ENCODE data around the gene DLST.

The DLST gene

DNA sequence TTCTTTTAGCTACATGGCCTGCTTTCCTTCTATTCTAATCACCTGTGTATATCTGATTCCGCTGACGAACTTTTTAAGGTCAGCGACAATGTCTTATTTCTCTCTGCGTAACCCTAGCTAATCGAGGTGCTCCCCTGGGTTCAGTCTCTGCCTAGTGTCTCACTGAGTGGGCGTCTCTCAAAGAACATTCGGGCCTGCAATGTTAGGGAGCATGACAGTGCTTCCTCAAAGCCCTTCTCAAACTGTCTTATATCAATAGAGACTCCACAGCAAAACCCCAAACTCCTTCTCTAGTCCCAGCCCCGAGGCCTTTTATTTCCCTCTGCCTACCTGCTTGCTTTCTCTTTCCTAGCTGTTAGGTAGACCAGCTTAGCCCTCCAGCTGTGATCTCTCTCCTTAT, 55.0 kb downstream of the DLST start:
- Mint-ChIP-seq H3K27ac (peak overlapping the region; percentile 3), H3K27me3 (peaks cover 4% of the 10 kb centered on the region), H3K9me3 (peaks cover 9% of the 10 kb centered on the region), H3K36me3 (ENCODE audit: low read depth) (no peaks in the 10 kb centered on the region), H3K4me1 (ENCODE audit: low read depth) (peaks cover 81% of the 10 kb centered on the region), H3K4me3 (no peak overlapping the region)
- intact Hi-C loops (cut with micrococcal nuclease) = no loop called here

DNA sequence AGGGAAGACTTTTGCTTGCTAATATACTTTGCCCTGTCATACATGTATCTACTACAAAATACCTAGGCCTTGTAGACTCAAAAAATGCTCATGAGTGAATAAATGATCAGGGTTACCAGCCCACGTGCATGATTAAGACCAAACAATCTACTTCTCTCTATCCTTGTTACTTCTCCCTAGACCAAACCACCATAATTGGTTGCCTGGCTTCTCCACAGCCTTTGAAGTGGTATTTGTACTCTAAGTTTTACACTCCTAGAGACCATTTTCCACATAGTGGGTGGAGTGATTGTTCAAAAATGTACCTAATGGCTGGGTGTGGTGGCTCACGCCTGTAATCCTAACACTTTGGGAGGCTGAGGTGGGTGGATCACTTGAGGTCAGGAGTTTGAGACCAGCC, 55.5 kb downstream of the DLST start:
- intact Hi-C loops (cut with micrococcal nuclease) = no loop called here
- no peak overlapping the region for H3K27ac Mint-ChIP-seq
- H3K4me3 Mint-ChIP-seq = no peak overlapping the region
- peaks cover 4% of the 10 kb centered on the region for H3K27me3 Mint-ChIP-seq
- peaks cover 84% of the 10 kb centered on the region for H3K4me1 Mint-ChIP-seq (ENCODE audit: low read depth)
- no peaks in the 10 kb centered on the region for H3K36me3 Mint-ChIP-seq (ENCODE audit: low read depth)
- peaks cover 9% of the 10 kb centered on the region for H3K9me3 Mint-ChIP-seq

DNA sequence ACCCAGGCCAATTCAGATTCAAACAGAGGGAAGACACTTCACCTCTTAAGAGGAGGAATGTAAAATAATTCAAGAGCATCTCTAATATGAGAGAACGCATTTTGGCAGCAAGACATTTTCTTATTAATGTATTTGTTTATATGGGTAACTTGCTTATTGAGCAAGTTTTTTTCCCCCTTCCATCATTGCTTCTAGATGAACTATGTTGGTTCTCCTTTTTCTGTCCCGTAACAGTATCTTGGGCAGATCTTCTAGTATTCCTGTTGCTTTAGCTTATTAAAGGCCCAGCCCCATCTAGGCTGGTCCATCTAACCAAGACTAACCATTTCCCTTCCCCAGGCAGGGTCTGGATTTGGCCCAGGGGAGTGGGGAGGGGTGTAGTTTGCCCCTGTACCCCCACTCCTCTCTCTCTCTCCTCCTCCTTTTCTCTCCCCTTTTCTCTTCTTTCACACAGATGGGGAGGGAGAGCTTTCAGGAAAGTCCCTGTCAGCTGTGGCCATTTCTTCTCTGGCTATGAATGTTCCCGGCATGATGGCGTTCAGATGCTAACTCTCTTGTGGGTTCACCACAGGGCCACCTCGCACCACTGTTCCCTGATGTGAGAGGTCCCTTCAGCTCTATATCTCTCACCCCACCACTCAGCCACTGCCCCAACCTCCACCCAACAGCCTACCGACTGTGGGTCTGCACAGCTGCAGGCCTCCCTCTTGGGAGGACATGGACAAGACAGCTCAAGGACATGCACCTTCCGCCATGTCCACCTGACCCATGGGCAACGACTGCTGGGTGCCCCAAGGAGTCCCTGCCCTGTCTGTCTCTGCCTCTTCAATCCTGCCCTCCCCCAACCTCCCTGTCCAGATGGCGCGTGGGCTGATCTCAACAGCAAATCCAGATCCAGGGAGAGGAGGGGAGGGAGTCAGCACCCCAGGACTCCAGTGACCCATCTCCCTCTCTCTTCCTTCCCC, 57.1 kb downstream of the DLST start:
- H3K9me3 Mint-ChIP-seq = peaks cover 9% of the 10 kb centered on the region
- no peaks in the 10 kb centered on the region for H3K36me3 Mint-ChIP-seq (ENCODE audit: low read depth)
- H3K27me3 Mint-ChIP-seq = no peaks in the 10 kb centered on the region
- peak overlapping the region; percentile 98 for H3K27ac Mint-ChIP-seq
- intact Hi-C loops (cut with micrococcal nuclease) = no loop called here
- no peak overlapping the region for H3K4me3 Mint-ChIP-seq
- H3K4me1 Mint-ChIP-seq (ENCODE audit: low read depth) = peaks cover 85% of the 10 kb centered on the region

DNA sequence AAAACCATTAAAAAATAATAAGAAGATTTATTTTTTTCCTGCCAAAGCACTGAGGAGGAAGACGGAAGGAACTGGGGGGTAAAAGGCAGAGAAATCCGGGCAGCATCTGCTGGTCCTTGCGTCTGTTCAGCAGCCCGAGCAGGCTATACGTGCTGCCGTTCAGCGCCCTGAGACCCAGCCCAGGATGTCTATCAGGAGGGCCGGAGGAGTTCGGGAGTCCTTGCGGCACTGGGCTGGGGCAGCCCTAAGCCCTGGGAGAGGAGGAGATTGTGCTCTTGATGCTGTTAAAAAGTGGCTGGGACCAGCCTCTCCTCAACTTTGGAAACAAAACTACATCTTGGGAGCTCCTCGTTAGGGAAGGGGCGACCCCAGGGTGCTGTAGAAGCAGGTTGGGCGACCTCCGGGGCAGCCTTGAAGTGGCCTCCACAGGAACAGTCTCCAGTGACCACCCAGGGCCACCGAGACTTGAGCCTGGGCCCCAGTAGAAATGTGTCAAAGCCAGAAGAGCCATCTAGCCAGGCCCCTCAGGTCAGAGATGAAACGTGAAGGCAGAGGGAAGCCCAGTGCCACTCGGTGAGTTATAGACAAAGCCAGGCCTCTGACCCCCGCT, 59.3 kb downstream of the DLST start:
- peaks cover 69% of the 10 kb centered on the region for H3K4me1 Mint-ChIP-seq (ENCODE audit: low read depth)
- H3K27ac Mint-ChIP-seq = peak overlapping the region; percentile 98
- H3K9me3 Mint-ChIP-seq = peaks cover 9% of the 10 kb centered on the region
- no peaks in the 10 kb centered on the region for H3K27me3 Mint-ChIP-seq
- H3K4me3 Mint-ChIP-seq = no peak overlapping the region
- no peaks in the 10 kb centered on the region for H3K36me3 Mint-ChIP-seq (ENCODE audit: low read depth)
- intact Hi-C loops (cut with micrococcal nuclease) = no loop called here

DNA sequence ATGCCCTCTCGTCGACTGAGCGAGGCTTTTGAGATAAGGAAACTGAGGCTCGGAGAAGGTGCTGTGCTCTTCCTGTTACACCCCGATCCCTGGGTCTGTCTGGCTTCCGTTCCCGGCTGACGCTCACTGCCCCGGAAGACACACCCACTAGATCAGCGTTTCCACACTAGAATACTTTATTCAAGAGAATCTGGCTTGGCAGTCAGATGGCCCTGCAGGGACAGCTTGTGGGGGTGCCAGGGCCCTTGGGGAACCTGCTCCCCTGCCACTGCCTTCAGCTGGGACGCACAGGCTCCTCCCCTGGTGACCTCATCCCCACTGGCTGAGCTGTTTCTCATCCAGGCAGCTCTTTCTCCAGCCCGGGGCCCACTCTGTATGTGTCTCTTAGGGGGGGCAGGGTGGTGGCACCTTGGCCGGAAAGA, 60.0 kb downstream of the DLST start:
- Mint-ChIP-seq H3K4me3 (peak overlapping the region; percentile 68), H3K27me3 (peaks cover 2% of the 10 kb centered on the region), H3K4me1 (ENCODE audit: low read depth) (peaks cover 70% of the 10 kb centered on the region), H3K36me3 (ENCODE audit: low read depth) (no peaks in the 10 kb centered on the region), H3K27ac (peak overlapping the region; percentile 98), H3K9me3 (peaks cover 9% of the 10 kb centered on the region)
- intact Hi-C loops (cut with micrococcal nuclease) = no loop called here

DNA sequence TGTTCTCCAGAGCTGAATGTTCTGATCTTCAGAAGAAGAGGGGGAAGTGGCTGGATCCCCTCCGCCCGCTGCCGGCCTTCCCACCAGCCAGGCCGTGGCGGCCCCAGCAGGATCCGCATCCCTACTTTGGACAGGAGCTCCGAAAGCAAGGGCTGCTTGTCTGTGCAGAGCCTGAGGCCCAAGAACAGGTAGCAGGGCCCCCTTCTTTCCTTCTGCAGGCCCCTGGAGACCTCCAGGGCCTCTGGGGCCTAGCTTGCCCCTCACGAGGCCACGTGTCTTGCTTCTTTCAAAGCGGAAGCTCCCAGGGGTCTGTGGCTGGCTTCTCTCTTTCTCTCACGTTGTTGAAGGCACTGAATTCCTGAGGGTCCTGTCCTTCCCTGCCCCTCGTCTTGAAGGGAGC, 60.5 kb downstream of the DLST start:
- peaks cover 67% of the 10 kb centered on the region for H3K4me1 Mint-ChIP-seq (ENCODE audit: low read depth)
- peaks cover 9% of the 10 kb centered on the region for H3K9me3 Mint-ChIP-seq
- H3K27me3 Mint-ChIP-seq = peaks cover 2% of the 10 kb centered on the region
- H3K4me3 Mint-ChIP-seq = peak overlapping the region; percentile 68
- intact Hi-C loops (cut with micrococcal nuclease) = no loop called here
- H3K36me3 Mint-ChIP-seq (ENCODE audit: low read depth) = no peaks in the 10 kb centered on the region
- H3K27ac Mint-ChIP-seq = peak overlapping the region; percentile 98

DNA sequence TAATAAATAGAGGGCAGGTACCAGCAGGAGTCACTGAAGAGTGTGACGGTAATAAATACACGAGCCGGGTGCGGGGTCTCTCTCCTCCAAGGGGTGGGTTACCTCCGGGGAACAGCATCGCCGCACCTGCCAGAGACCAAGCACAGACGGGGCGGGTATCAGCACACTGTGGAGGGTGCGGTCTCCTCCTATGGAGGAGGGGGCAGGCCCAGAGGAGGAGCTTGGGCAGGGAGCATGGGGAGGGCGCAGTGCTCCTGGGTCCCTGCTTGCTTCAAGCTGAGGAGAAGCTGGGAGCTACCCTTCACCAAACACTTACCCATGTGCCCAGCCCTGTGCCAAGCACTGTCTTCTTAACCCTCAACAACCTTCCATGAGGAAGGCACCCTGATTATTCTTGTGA, 60.9 kb downstream of the DLST start:
- Mint-ChIP-seq H3K36me3 (ENCODE audit: low read depth) (no peaks in the 10 kb centered on the region), H3K27me3 (peaks cover 2% of the 10 kb centered on the region), H3K9me3 (peaks cover 9% of the 10 kb centered on the region), H3K27ac (peak overlapping the region; percentile 98), H3K4me3 (peak overlapping the region; percentile 68), H3K4me1 (ENCODE audit: low read depth) (peaks cover 64% of the 10 kb centered on the region)
- intact Hi-C loops (cut with micrococcal nuclease) = no loop called here

DNA sequence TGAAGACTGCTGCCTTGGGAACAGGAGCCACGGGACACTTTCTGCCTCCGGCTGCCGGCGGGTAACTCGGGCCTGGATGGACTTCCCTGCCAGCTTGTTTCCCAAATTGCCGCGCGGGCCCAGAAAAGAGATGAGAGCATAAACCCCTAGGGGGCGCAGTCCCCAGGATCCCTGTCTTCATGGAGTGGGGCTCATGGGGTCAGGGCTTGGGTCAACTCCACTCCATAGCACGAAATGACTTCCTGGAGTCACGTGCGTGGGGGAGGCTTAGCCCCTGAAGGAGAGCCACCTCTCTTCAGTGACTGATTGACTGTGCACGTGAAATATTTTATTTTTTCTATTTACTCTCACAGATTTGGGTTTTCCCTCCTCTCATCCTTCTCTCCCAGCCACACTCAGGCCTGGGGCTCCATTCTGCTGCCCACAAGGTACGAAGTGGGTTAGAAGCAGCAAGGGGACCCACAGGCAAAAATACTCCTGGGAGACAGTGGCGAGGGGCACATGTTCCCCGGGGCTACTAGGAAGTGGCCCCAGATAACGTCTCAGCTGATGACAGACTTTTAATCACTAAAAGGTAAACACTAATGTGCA, 63.6 kb downstream of the DLST start:
- H3K27ac Mint-ChIP-seq = no peak overlapping the region

DNA sequence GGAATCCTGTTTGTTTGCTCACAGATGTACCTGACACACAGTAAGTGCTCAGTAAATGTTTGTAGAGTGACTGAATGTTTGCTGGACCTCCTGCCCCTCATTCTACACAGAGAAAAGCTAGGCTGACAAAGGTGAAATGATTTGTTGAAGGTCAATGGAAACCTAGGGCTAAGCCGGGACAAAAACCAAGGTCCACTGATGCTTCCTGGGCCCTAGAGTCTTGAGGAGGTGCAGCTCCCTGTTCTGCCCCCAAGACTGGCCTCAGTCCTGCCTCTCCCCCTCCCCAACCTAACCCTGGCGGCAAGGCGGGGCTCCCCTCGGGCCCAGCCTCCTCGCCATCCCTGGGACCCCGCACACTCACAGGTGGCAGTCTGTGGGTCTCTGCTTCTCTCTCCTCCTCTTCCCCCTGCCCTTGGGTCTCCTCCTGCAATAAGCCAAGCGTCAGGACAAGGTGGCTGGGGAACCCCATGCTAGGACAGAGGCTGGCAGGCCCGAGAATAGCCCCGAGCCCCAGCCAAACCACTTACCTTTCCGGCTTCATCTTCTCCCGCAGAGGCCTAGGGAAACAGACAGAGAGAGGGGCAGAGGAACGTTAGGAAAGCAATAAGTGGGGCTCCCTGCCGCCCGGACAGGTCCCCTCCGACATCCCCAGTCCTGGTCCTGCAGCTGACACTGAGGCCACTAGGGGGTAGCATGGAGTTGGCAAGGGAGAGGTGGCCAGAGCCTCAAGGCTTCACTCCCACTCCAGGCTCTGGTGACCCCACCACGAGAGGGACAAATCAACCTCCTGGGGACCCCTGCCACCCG, 64.3 kb downstream of the DLST start:
- peak overlapping the region; percentile 60 for H3K27ac Mint-ChIP-seq
- peak overlapping the region; percentile 24 for H3K4me3 Mint-ChIP-seq
- peaks cover 8% of the 10 kb centered on the region for H3K27me3 Mint-ChIP-seq
- H3K4me1 Mint-ChIP-seq (ENCODE audit: low read depth) = peaks cover 32% of the 10 kb centered on the region
- intact Hi-C loops (cut with micrococcal nuclease) = loop anchor here (1.0 kb wide), 2 partner anchors 56 to 142 kb away; partner anchors contain the start of gene EIF2B2
- no peaks in the 10 kb centered on the region for H3K9me3 Mint-ChIP-seq
- H3K36me3 Mint-ChIP-seq (ENCODE audit: low read depth) = no peaks in the 10 kb centered on the region

More for the DNA sequence above, 63.6 kb downstream of the DLST start:
- H3K4me1 Mint-ChIP-seq (ENCODE audit: low read depth) = peaks cover 37% of the 10 kb centered on the region
- intact Hi-C loops (cut with micrococcal nuclease) = no loop called here
- peaks cover 8% of the 10 kb centered on the region for H3K27me3 Mint-ChIP-seq
- H3K9me3 Mint-ChIP-seq = no peaks in the 10 kb centered on the region
- H3K36me3 Mint-ChIP-seq (ENCODE audit: low read depth) = no peaks in the 10 kb centered on the region
- no peak overlapping the region for H3K4me3 Mint-ChIP-seq

DNA sequence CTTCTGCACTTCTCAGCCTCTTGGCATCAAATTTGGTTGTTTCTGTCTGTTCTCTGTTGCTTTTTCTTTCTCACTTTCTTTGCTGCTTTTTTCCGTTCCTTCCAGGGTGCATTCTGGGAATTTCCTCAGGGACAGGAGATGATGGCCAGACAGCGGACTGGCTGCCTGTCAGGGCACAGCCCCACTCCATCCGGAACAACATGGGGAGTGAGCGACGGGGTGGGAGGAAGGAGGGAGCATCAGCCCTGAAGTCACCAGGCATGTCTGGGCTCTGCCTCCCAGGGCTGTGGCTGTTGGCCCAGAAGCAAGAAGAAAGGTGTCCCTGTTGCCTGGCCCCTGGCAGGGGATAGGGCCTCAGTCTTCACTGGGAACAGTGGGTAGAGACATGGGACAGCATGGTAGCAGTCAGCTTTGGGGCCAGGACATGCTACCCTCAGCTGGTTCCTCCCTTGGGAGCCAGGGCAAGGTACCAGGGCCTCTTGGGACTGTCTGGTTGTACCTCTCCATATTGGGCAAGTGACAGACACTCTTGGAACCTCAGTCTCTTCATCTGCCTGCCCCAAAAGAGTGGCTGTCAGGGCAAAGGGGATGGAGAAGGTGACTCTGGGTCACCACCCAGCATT, 65.1 kb downstream of the DLST start:
- H3K27me3 Mint-ChIP-seq = peaks cover 8% of the 10 kb centered on the region
- no peaks in the 10 kb centered on the region for H3K9me3 Mint-ChIP-seq
- no peak overlapping the region for H3K4me3 Mint-ChIP-seq
- H3K27ac Mint-ChIP-seq = peak overlapping the region; percentile 60
- peaks cover 25% of the 10 kb centered on the region for H3K4me1 Mint-ChIP-seq (ENCODE audit: low read depth)
- no peaks in the 10 kb centered on the region for H3K36me3 Mint-ChIP-seq (ENCODE audit: low read depth)
- intact Hi-C loops (cut with micrococcal nuclease) = loop anchor here (1.0 kb wide), 2 partner anchors 56 to 142 kb away; partner anchors contain the start of gene EIF2B2

DNA sequence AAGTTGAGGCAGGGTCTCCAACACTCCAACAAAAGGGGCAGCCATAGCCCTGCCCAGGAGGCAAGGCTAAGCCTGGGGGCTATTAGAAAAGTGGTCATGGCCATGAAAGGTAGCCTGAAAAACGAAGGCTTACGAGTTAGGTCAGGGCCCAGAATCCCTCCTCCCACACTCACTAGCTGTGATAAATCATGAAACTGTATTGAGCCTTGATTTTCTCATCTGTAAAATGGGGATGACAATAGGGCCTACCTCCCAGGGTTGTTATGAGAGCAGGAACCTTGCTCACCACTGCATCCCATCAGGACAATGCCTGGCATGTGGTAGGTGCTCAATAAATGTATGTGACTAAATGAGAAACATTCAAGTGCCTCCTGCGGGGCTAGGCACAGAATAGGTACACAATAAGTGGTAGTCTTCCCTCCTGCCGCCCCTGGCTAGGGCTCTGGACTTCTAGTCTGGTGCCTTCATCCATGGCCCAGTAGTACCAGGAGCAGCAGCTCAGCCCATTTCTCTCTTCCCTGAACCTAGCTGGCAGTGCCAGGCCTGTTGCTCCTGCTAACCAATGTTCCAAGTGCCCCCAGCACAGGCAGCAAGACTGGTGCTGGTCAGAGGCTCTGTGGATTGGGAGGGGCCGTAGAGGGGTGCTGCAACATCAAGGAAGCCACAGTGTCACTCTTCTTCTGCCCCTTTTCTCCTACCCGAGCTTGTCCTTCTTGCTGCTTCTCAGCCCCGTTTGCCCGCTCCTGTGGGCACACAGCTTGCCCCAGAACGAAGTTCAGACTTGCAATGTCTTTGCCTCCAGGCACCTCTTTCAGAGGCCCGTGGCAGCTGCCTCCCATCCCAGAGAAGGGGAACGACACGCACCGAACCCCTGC, 65.9 kb downstream of the DLST start:
- no peaks in the 10 kb centered on the region for H3K36me3 Mint-ChIP-seq (ENCODE audit: low read depth)
- intact Hi-C loops (cut with micrococcal nuclease) = no loop called here
- peaks cover 16% of the 10 kb centered on the region for H3K4me1 Mint-ChIP-seq (ENCODE audit: low read depth)
- no peak overlapping the region for H3K27ac Mint-ChIP-seq
- no peak overlapping the region for H3K4me3 Mint-ChIP-seq
- H3K9me3 Mint-ChIP-seq = no peaks in the 10 kb centered on the region
- peaks cover 8% of the 10 kb centered on the region for H3K27me3 Mint-ChIP-seq

DNA sequence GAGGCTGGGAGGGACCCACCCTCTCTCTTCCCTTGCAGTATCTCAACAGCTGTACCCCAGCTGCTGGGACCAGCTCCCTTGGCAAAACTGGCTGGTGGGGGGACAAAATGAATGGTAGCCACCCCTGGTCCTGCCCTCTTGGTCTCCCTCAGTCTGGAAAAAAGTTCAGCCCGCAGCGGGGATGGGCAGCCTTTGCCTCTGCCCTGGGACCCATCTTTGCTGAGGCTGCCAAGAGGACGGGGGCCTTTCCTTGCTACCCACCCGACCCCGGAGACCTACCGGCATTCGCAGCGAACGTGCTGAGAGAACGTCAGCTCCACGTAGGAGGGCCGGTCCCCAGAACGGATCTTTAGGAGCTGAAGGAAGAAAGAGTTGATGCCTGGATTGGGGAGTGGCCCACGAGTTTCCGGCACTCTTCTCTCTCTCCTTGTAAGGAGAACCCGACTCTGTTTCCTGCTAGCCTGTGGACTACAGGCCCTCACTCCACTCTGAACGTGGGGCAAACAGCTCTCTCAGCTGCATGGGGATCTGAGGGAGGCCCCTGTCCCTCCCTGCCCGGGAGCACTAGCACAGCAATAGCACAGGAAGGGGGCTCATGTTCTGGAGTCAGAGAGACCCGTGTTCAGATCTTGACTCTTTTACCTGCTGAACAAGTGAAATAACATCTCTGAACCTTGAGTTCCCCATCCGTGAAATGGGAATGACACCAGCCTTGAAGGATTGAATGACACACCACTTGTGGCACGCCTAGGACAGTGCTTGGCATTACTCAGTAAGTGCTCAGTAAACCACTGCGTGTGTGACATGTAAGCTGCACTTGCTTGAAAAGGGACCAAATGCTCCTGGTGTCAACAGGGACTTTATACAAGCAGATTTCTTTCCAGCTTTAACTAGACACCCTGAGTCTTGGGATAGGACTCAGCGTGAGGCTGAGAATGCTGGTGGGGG, 66.8 kb downstream of the DLST start:
- Mint-ChIP-seq H3K4me1 (ENCODE audit: low read depth) (peaks cover 10% of the 10 kb centered on the region), H3K27ac (no peak overlapping the region)

More for the DNA sequence above, 66.8 kb downstream of the DLST start:
- Mint-ChIP-seq H3K4me3 (no peak overlapping the region), H3K9me3 (no peaks in the 10 kb centered on the region), H3K27me3 (peaks cover 9% of the 10 kb centered on the region), H3K36me3 (ENCODE audit: low read depth) (no peaks in the 10 kb centered on the region)
- intact Hi-C loops (cut with micrococcal nuclease) = no loop called here
